Thyroid gland (tissue), 4 donors: Measurements from ENCODE around the gene DNPH1. TPM values are rescaled to one million over a fixed set of nuclear protein-coding genes. Genes with fewer than 3 reads are reported as not detected.

ENCODE experiments used
- DNase-seq, 2 donors: peaks; one replicate each; pipeline ENCODE4 v3.0.0-alpha.2; 2019
- H3K27ac ChIP-seq, 3 donors: fragments of 200-600 bp; sonication (generic); 1 replicate in 2 of 3; 2 replicates in 1 of 3; pipeline ENCODE4 v1.5.1; 2016 to 2019; ENCODE audit warnings: mild to moderate bottlenecking in 1 of 3, moderate library complexity in 1 of 3
- H3K27me3 ChIP-seq: fragments of 200-600 bp; sonication (generic); one replicate; pipeline ENCODE4 v1.5.1; 2019
- H3K36me3 ChIP-seq, 2 donors: fragments of 200-600 bp; sonication (generic); one replicate each; pipeline ENCODE4 v1.5.1; 2016 to 2019
- H3K4me1 ChIP-seq, 2 donors: fragments of 200-600 bp; sonication (generic); one replicate each; pipeline ENCODE4 v1.5.1; 2017 to 2019
- H3K4me3 ChIP-seq, 3 donors: fragments of 200-600 bp; sonication (generic); replicated peaks in 1 of 3; 1 replicate in 2 of 3; 2 replicates in 1 of 3; pipeline ENCODE4 v1.5.1; 2016; ENCODE audit warnings: mild to moderate bottlenecking in 1 of 3
- H3K9me3 ChIP-seq: fragments of 200-600 bp; sonication (generic); one replicate; pipeline ENCODE4 v1.5.1; 2017
- POLR2A ChIP-seq, 2 donors: fragments of 450-650 bp; IDR thresholded peaks; one replicate each; pipeline ENCODE4 v1.6.1; 2017; ENCODE audit warnings: antibody characterized with exemption in 2 of 2, mild to moderate bottlenecking in 2 of 2, moderate library complexity in 1 of 2
- WGBS, 2 donors: methylation state at CpG; one replicate each; pipeline ENCODE4 v1.1.5; 2017; 5-methylcytosine and 5-hydroxymethylcytosine counted together
- intact Hi-C: fragments of 100-400 bp; cut with DNase I; formaldehyde crosslinking; loops from one replicate; pipeline ENCODE4 v1.15.1; 2023
- total RNA-seq, 4 donors: library from RNA; depleted of rRNA; stranded (reverse); fragments of >200 nt; gene quantifications; one replicate each; pipeline ENCODE4 v1.2.3, GENCODE V29; 2016
- TF ChIP-seq, protein P1 (sequence below), 6 experiments: fragments of 200-600 bp in 3 of 6; fragments of 450-650 bp in 3 of 6; sonication (generic) in 3 of 6; IDR thresholded peaks; one replicate each; pipeline ENCODE4 v1.5.1; 2016 to 2019; ENCODE audit warnings: antibody characterized with exemption in 6 of 6, mild to moderate bottlenecking in 2 of 6, inconsistent platforms in 1 of 6, moderate library complexity in 1 of 6

DNPH1 gene
- total RNA-seq, 4 donors from 2014 or later: 33.1 to 122 (median 84.1) TPM

DNA sequence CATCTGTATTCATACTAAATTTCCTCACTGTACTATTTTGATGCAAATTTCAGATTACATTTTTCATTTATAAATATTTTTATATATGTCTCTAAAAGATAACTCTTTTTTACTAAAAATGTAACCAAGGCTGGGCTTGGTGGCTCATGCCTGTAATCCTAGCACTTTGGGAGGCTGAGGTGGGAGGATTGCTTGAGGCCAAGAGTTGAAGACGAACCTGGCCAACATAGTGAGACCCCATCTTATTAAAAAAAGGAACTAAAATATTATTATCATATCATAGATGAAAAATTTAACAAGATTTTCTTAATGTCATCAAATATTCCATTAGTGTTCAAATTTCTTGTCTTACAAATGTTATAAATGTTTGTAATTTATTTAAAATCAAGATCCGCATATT is 6.6 kb upstream of the DNPH1 start:
- intact Hi-C loops: no loop called here
- Histone ChIP-seq H3K4me1 (no peaks in the 10 kb centered on the region), H3K27me3 (no peaks in the 10 kb centered on the region), H3K27ac (no peak overlapping the region), H3K4me3 (no peak overlapping the region), H3K36me3 (no peaks in the 10 kb centered on the region), H3K9me3 (no peaks in the 10 kb centered on the region)
- no peak for DNase-seq
- no peak for TF ChIP-seq POLR2A (IDR thresholded peaks at IDR 0.05)
- TF ChIP-seq, protein P1, sequence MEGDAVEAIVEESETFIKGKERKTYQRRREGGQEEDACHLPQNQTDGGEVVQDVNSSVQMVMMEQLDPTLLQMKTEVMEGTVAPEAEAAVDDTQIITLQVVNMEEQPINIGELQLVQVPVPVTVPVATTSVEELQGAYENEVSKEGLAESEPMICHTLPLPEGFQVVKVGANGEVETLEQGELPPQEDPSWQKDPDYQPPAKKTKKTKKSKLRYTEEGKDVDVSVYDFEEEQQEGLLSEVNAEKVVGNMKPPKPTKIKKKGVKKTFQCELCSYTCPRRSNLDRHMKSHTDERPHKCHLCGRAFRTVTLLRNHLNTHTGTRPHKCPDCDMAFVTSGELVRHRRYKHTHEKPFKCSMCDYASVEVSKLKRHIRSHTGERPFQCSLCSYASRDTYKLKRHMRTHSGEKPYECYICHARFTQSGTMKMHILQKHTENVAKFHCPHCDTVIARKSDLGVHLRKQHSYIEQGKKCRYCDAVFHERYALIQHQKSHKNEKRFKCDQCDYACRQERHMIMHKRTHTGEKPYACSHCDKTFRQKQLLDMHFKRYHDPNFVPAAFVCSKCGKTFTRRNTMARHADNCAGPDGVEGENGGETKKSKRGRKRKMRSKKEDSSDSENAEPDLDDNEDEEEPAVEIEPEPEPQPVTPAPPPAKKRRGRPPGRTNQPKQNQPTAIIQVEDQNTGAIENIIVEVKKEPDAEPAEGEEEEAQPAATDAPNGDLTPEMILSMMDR (IDR thresholded peaks at IDR 0.05): no peak
- WGBS, 2 donors: 92 to 93% methylated on average over 2 of the region's 2 CpGs

DNA sequence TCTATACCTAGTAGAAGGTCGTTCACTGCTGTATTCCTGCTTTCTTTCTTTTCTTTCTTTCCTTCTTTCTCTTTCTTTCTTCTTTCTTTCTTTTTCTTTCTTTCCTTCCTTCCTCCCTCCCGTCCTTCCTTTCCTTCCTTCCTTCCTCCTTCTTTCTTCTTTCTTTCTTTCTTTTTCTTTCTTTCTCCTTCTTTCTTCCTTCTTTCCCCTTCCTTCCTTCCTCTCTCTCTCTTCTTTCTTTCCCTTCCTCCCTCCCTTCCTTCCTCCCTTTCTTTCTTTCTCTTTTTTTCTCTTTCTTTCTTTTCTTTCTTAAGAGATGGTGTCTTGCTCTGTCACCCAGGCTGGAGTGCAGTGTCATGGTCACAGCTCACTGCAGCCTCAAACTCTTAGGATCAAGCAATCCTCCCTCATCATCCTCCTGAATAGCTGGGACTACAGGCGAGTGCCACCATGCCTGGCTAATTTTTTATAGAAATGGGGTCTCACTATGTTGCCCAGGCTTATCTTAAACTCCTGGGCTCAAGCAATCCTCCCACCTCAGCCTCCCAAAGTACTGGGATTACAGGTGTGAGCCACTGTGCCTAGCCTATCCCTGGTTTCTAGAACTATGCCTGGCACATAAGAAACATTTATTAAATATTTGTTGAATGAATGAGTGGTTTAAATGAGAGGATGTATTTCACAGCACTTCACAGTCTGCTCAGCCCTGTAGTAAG is 2.6 kb upstream of the DNPH1 start:
- WGBS, 2 donors: 72 to 74% methylated on average over 3 of the region's 3 CpGs

DNA sequence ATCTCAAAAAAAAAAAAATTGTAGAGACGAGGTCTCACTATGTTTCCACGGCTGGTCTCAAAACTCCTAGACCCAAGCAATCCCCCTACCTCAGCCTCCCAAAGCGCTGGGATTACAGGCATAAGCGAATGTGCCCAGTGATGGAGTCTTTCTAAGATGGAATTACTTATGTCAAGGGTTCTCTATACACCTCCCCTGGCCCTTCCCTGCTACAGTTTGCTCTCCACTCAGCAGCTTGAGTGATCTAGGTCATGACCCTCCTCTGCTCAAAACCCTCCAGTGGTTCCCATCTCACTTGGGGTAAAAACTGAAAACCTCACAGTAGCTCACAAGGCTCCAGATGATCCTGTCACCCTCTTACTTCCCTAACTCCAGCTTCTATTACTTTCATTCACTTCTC is 1.8 kb upstream of the DNPH1 start:
- Histone ChIP-seq H3K9me3 (no peaks in the 10 kb centered on the region), H3K27me3 (no peaks in the 10 kb centered on the region)
- 76 to 89% methylated on average over 4 of the region's 4 CpGs for WGBS, 2 donors

More for the DNA sequence above, 2.6 kb upstream of the DNPH1 start:
- DNase-seq: no peak
- intact Hi-C loops: no loop called here
- Histone ChIP-seq H3K27ac (no peak overlapping the region), H3K4me1 (peaks cover 0 to 5% of the 10 kb centered on the region in 2 donors), H3K4me3 (no peak overlapping the region), H3K9me3 (no peaks in the 10 kb centered on the region), H3K36me3 (no peaks in the 10 kb centered on the region), H3K27me3 (no peaks in the 10 kb centered on the region)
- no peak for TF ChIP-seq POLR2A (IDR thresholded peaks at IDR 0.05)
- TF ChIP-seq, protein P1 (IDR thresholded peaks at IDR 0.05): no peak

DNA sequence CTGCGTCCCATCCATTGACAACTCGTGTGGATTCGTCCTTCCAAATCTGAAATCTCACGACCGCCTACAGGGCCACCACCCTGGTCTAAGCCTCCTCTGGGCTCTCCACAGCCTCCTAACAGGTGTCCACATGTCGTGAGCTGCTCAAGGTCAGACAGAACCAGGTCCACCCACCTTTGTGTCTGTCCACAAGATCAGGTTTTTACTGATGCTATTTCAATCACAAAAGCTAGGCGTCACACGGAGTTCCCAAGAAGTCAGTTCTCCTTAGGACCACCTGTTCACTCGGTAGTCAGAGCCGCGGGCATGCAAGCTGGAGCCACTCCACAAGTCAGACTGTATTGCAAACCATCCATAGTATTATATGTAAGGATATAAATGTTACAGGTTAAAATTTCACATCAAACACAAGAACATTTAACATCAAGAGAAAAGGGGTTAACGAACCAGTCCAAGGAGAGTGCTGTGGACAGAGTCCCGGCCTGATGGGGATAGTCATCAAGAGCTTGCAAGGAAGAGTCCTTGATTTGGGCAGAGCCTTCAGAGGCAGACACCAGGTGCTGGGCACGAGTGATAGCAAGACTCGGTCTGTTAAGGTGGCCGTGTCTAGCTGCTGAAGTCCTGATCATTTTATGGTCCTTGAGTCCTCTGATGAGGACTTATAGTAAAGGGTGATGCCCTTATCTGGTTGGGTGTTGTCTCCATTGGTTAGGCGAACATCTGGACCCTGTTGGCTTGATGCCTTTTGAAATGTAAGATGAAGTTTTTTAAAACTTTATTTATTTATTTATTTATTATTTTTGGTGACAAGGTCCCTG is 731 bp upstream of the DNPH1 start:
- no peak for DNase-seq
- Histone ChIP-seq H3K27ac (no peak overlapping the region), H3K4me3 (peak overlapping the region in 1 of 3 donors; percentile 46), H3K9me3 (no peaks in the 10 kb centered on the region), H3K27me3 (no peaks in the 10 kb centered on the region), H3K4me1 (peaks cover 0 to 5% of the 10 kb centered on the region in 2 donors), H3K36me3 (no peaks in the 10 kb centered on the region)
- intact Hi-C loops: no loop called here
- 81 to 82% methylated on average over 17 of the region's 17 CpGs for WGBS, 2 donors
- TF ChIP-seq, protein P1 (IDR thresholded peaks at IDR 0.05): no peak
- TF ChIP-seq POLR2A (IDR thresholded peaks at IDR 0.05): no peak

More for the DNA sequence above, 1.8 kb upstream of the DNPH1 start:
- peaks cover 0 to 5% of the 10 kb centered on the region in 2 donors for H3K4me1 ChIP-seq
- no peak overlapping the region for H3K4me3 ChIP-seq
- H3K27ac ChIP-seq: no peak overlapping the region
- DNase-seq: no peak
- TF ChIP-seq, protein P1 (IDR thresholded peaks at IDR 0.05): no peak
- no peak for TF ChIP-seq POLR2A (IDR thresholded peaks at IDR 0.05)
- H3K36me3 ChIP-seq: no peaks in the 10 kb centered on the region
- intact Hi-C loops: no loop called here
